Peyer's patch (tissue), 4 donors: ENCODE measurements around the gene FAM234B. TPM values are rescaled to one million over a fixed set of nuclear protein-coding genes. Genes with fewer than 3 reads are reported as not detected.

Experiments used
- DNase-seq, 3 donors: peaks; one replicate each; pipeline ENCODE4 v3.0.0-alpha.2; 2017 to 2019
- H3K27ac ChIP-seq, 4 donors: fragments of 200-600 bp; sonication (generic); one replicate each; pipeline ENCODE4 v1.5.1; 2016 to 2019
- H3K27me3 ChIP-seq, 2 donors: fragments of 200-600 bp; sonication (generic); one replicate each; pipeline ENCODE4 v1.5.1; 2019
- H3K36me3 ChIP-seq, 3 donors: fragments of 200-600 bp; sonication (generic); one replicate each; pipeline ENCODE4 v1.5.1; 2016 to 2019
- H3K4me1 ChIP-seq, 4 donors: fragments of 200-600 bp; sonication (generic); one replicate each; pipeline ENCODE4 v1.5.1; 2016 to 2019
- H3K4me3 ChIP-seq, 4 donors: fragments of 200-600 bp; sonication (generic); 1 replicate in 3 of 4; 2 replicates in 1 of 4; pipeline ENCODE4 v1.5.1; 2016 to 2019; ENCODE audit warnings: mild to moderate bottlenecking in 1 of 4
- H3K9me3 ChIP-seq, 4 donors: fragments of 200-600 bp; sonication (generic); one replicate each; pipeline ENCODE4 v1.5.1; 2016 to 2019; ENCODE audit warnings: mild to moderate bottlenecking in 1 of 4
- POLR2A ChIP-seq, 2 donors: fragments of 450-650 bp; IDR thresholded peaks; one replicate each; pipeline ENCODE4 v1.5.1; 2017; ENCODE audit warnings: antibody characterized with exemption in 2 of 2, mild to moderate bottlenecking in 2 of 2, moderate library complexity in 2 of 2
- total RNA-seq, 4 donors: library from RNA; depleted of rRNA; stranded (reverse); fragments of >200 nt; gene quantifications; one replicate each; pipeline ENCODE4 v1.1.0, GENCODE V29; 2016
- TF ChIP-seq, protein P1 (sequence below), 6 experiments: fragments of 450-650 bp in 4 of 6; fragments of 200-600 bp in 2 of 6; sonication (generic) in 1 of 6; IDR thresholded peaks; one replicate each; pipeline ENCODE4 v1.5.1; 2017 to 2019; ENCODE audit warnings: antibody characterized with exemption in 6 of 6, mild to moderate bottlenecking in 3 of 6, moderate library complexity in 1 of 6

FAM234B gene
- total RNA-seq, 4 donors from 2014 or later = 6.5 to 9.1 (median 7.2) TPM

- H3K9me3 ChIP-seq = no peaks in the 10 kb centered on the region
- no peaks in the 10 kb centered on the region for H3K4me1 ChIP-seq
- no peak overlapping the region for H3K27ac ChIP-seq
- no peak for DNase-seq
- peaks cover 0 to 10% (median 0%) of the 10 kb centered on the region in 3 donors for H3K36me3 ChIP-seq
- TF ChIP-seq, protein P1, sequence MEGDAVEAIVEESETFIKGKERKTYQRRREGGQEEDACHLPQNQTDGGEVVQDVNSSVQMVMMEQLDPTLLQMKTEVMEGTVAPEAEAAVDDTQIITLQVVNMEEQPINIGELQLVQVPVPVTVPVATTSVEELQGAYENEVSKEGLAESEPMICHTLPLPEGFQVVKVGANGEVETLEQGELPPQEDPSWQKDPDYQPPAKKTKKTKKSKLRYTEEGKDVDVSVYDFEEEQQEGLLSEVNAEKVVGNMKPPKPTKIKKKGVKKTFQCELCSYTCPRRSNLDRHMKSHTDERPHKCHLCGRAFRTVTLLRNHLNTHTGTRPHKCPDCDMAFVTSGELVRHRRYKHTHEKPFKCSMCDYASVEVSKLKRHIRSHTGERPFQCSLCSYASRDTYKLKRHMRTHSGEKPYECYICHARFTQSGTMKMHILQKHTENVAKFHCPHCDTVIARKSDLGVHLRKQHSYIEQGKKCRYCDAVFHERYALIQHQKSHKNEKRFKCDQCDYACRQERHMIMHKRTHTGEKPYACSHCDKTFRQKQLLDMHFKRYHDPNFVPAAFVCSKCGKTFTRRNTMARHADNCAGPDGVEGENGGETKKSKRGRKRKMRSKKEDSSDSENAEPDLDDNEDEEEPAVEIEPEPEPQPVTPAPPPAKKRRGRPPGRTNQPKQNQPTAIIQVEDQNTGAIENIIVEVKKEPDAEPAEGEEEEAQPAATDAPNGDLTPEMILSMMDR (IDR thresholded peaks at IDR 0.05) = no peak
- TF ChIP-seq POLR2A (IDR thresholded peaks at IDR 0.05) = no peak
- no peak overlapping the region for H3K4me3 ChIP-seq
- no peaks in the 10 kb centered on the region for H3K27me3 ChIP-seq
These were observed 27.4 kb downstream of the FAM234B start for GRCh38 chr12:13071305-13072280.

DNA sequence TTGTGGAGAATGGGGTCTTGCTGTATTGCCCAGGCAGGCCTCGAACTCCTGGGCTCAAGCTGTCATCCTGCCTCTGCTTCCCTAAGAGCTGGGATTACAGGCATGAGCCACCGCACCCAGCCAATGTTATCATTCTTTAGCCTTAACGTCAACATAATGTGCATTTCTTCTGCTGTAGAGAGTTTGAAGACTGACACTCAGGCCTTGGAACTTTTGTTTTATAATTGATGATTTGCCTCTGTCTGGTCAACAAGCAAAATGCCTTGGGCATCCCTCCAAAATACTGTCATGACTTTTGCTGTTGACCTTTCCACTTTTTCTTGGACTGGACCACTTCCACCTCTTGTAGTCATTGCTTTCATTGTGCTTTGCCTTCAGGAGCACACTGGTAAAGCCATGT, 29.0 kb downstream of the FAM234B start:
- Histone ChIP-seq H3K4me1 (no peaks in the 10 kb centered on the region), H3K36me3 (peaks cover 0 to 9% (median 0%) of the 10 kb centered on the region in 3 donors), H3K4me3 (no peak overlapping the region), H3K27me3 (no peaks in the 10 kb centered on the region), H3K9me3 (no peaks in the 10 kb centered on the region), H3K27ac (no peak overlapping the region)
- no peak for TF ChIP-seq POLR2A (IDR thresholded peaks at IDR 0.05)
- no peak for DNase-seq

DNA sequence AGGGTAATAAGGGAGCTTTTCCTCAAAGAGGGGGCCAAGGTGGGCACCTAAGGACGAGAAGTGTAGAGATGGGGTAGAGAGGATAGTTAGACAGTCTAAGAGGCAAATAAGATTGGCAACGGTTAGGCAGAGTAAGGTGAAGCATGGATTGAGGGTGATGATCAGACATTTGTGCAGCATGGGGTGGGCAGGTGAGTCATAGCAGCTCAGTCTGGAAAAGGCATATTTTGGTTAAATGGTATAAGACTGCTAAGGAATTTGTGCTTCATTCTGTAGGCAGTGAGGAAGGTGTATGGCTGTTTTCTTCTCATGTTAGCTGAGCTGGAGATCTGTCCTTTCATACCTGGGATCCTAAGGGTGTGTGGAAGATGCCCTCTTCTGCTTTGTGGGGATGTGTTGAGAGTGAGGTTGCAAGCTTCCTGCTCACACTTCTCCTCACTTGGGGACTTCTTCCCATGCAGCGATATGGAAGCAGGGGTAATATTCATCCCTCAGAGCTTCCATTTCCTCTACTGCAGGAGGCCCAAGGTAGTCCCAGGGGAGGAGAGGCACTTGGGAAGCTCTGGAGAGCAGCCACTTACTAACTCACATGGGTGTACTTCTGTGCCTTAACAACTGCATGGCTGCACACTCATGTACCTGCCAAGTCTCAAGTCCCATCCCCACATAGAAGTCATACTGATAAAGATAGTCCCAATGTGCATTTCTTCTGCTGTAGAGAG, 30.4 kb downstream of the FAM234B start:
- Histone ChIP-seq H3K4me3 (no peak overlapping the region), H3K9me3 (no peaks in the 10 kb centered on the region), H3K27ac (no peak overlapping the region), H3K36me3 (peaks cover 0 to 4% (median 0%) of the 10 kb centered on the region in 3 donors), H3K27me3 (no peaks in the 10 kb centered on the region), H3K4me1 (no peaks in the 10 kb centered on the region)
- DNase-seq = no peak
- TF ChIP-seq, protein P1 (IDR thresholded peaks at IDR 0.05) = no peak
- no peak for TF ChIP-seq POLR2A (IDR thresholded peaks at IDR 0.05)

DNA sequence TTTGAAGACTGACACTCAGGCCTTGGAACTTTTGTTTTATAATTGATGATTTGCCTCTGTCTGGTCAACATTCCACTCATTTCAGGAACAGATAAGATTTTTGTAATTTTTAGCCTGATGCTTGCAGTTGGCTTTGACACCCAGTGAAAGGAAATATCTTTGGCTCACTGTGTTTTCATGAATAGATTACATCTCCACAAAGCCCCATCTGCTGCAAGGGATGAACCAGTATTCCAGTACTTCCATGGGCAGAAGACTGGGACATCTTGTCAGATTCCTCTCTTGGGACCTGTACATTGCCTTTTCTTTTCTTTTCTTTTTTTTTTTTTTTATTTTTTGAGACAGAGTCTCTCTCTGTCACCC, 30.9 kb downstream of the FAM234B start:
- Histone ChIP-seq H3K36me3 (peaks cover 0 to 4% (median 0%) of the 10 kb centered on the region in 3 donors), H3K4me1 (no peaks in the 10 kb centered on the region), H3K4me3 (no peak overlapping the region), H3K27me3 (no peaks in the 10 kb centered on the region), H3K27ac (no peak overlapping the region), H3K9me3 (no peaks in the 10 kb centered on the region)
- no peak for TF ChIP-seq POLR2A (IDR thresholded peaks at IDR 0.05)
- TF ChIP-seq, protein P1 (IDR thresholded peaks at IDR 0.05) = no peak
- no peak for DNase-seq

DNA sequence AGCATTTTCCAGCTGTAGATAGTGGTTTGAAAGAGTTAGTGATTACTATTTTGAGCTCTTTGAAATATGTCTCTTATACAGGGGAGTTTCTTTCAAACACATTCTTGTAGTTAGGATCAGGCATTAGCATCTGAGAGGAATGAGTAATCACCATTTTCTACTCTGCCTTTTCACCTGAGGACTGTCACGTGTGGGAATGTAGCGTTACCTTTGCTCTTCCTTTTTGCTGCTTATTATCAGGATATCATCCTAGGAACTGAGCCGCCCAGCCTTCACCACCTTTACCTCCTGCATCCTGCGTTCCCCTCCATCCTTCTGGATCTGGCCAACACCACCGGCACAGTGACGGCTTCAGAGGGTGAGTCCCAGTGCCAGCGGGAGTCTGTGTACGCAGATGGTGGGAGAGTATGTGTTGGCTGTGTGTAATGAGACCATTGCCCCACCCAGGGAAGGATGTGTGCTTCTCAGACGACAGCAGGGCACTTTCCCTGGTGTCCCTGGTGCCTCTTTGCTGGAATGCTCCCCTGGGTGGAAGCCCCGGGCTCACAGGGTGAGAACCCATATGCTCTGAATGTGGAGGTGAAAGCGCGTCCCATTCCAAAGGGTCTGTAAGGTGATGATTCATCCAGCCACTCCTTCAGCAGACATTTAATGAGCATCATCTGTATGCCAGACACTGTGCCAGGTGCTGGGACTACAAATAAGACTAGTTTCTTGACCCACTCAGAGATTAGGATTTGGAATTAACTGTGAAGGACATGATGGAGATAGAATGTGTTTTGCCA, 31.8 kb downstream of the FAM234B start:
- Histone ChIP-seq H3K36me3 (peaks cover 0 to 4% (median 0%) of the 10 kb centered on the region in 3 donors), H3K27me3 (no peaks in the 10 kb centered on the region), H3K4me1 (no peaks in the 10 kb centered on the region), H3K4me3 (no peak overlapping the region), H3K27ac (no peak overlapping the region), H3K9me3 (no peaks in the 10 kb centered on the region)
- TF ChIP-seq, protein P1 (IDR thresholded peaks at IDR 0.05) = no peak
- TF ChIP-seq POLR2A (IDR thresholded peaks at IDR 0.05) = no peak
- DNase-seq = no peak
